LNCAP (cell line): Measurements from ENCODE around the gene STON1.

ENCODE experiments used
- CTCF ChIP-seq: fragments of 450-650 bp; IDR thresholded peaks from 2 replicates; pipeline ENCODE4 v1.5.1; 2017; ENCODE audit warnings: mild to moderate bottlenecking

STON1 gene

GRCh38 chr2:48531141-48531648 is 1.2 kb downstream of the STON1 start:
- TF ChIP-seq CTCF: no peak

DNA sequence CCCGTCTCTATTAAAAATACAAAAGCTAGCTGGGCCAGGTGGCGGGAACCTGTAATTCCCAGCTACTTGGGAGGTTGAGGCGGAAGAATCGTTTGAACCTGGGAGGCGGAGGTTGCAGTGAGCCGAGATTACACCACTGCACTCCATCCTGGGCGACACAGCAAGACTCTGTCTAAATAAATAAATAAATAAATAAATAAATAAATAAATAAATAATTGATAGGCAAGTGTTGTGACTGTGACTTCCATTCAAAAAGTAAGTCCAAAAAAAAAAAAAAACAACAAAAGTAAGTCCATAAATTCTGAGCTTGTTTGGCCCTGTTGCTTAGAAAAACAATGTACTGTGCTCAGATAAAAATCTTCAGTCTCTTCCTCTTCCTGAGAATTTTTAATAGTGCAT is 2.2 kb downstream of the STON1 start:
- TF ChIP-seq CTCF: no peak

GRCh38 chr2:48532824-48533223 is 2.9 kb downstream of the STON1 start:
- no peak for TF ChIP-seq CTCF

GRCh38 chr2:48534781-48535180 is 4.8 kb downstream of the STON1 start:
- no peak for TF ChIP-seq CTCF

- no peak for TF ChIP-seq CTCF
Observed at GRCh38 chr2:48540237-48540935, 10.4 kb downstream of the STON1 start.

DNA sequence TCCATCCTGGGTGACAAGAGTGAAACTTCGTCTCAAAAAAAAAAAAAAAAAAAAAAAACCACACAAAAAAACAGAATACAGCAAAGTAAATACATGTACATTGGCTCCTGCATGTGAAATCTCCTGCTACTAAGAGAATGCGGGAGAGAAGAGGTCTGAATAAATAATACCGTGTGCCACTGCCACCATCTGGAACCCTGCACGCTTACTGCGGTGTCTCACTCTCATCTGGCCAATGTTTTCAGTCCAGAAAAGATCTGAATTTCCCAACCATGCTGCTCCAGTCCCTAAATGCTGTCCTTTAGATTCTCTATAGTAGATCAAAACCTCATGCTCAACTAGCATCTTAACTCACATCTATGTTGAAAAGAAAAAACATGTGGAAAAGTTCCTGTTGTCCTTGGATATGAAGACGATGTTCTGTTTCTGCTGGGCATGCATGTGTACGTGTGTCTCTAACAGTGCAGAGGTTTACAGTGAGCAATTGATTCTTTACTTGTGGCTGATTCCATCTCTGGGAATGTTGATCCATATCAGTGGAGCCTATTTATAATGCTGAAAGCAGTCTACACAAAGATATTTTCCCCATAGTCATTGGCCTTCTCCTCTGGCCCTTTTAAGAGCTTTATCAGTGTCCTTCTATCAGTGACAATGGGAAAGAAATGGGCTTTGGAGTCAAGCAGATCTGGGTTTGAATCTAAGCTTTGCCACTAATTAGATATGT is 11.9 kb downstream of the STON1 start:
- no peak for TF ChIP-seq CTCF

- no peak for TF ChIP-seq CTCF
Observed at GRCh38 chr2:48543895-48544294, 13.9 kb downstream of the STON1 start.
